Measurements from ENCODE around the gene SFMBT2.

Gene SFMBT2

GRCh38 chr10:7260412-7260900 is 150.4 kb downstream of the SFMBT2 start:
- peak; percentile 94 for DNase-seq
- in situ Hi-C loops (cut with MboI; ENCODE audit: low pct_unique_long_range_greater_than_20kb, low sequenced_read_pairs), result no loop called here

GRCh38 chr10:7258948-7259523 is 151.8 kb downstream of the SFMBT2 start:
- in situ Hi-C loops (cut with MboI; ENCODE audit: low pct_unique_long_range_greater_than_20kb, low sequenced_read_pairs), result no loop called here
- DNase-seq, result peak; percentile 72

- in situ Hi-C loops (cut with MboI; ENCODE audit: low pct_unique_long_range_greater_than_20kb, low sequenced_read_pairs), result no loop called here
- DNase-seq, result no peak
These were observed 155.3 kb downstream of the SFMBT2 start for GRCh38 chr10:7255517-7255916.

GRCh38 chr10:7251696-7252465 is 159.0 kb downstream of the SFMBT2 start:
- in situ Hi-C loops (cut with MboI; ENCODE audit: low pct_unique_long_range_greater_than_20kb, low sequenced_read_pairs), result no loop called here
- DNase-seq, result no peak

GRCh38 chr10:7250236-7250635 is 160.6 kb downstream of the SFMBT2 start:
- no peak for DNase-seq
- in situ Hi-C loops (cut with MboI; ENCODE audit: low pct_unique_long_range_greater_than_20kb, low sequenced_read_pairs), result no loop called here

- in situ Hi-C loops (cut with MboI; ENCODE audit: low pct_unique_long_range_greater_than_20kb, low sequenced_read_pairs), result no loop called here
- DNase-seq, result no peak
These were observed 162.2 kb downstream of the SFMBT2 start for GRCh38 chr10:7248585-7249164.

GRCh38 chr10:7248148-7248547 is 162.7 kb downstream of the SFMBT2 start:
- in situ Hi-C loops (cut with MboI; ENCODE audit: low pct_unique_long_range_greater_than_20kb, low sequenced_read_pairs), result no loop called here
- no peak for DNase-seq

- in situ Hi-C loops (cut with MboI; ENCODE audit: low pct_unique_long_range_greater_than_20kb, low sequenced_read_pairs), result no loop called here
- no peak for DNase-seq
These were observed 165.3 kb downstream of the SFMBT2 start for GRCh38 chr10:7245505-7245904.

- DNase-seq, result peak; percentile 56
- in situ Hi-C loops (cut with MboI; ENCODE audit: low pct_unique_long_range_greater_than_20kb, low sequenced_read_pairs), result no loop called here
These were observed 167.0 kb downstream of the SFMBT2 start for GRCh38 chr10:7243873-7244272.

- in situ Hi-C loops (cut with MboI; ENCODE audit: low pct_unique_long_range_greater_than_20kb, low sequenced_read_pairs), result no loop called here
- no peak for DNase-seq
These were observed 167.7 kb downstream of the SFMBT2 start for GRCh38 chr10:7243139-7243538.

GRCh38 chr10:7239312-7239985 is 171.4 kb downstream of the SFMBT2 start:
- in situ Hi-C loops (cut with MboI; ENCODE audit: low pct_unique_long_range_greater_than_20kb, low sequenced_read_pairs), result no loop called here

GRCh38 chr10:7235376-7235775 is 175.5 kb downstream of the SFMBT2 start:
- in situ Hi-C loops (cut with MboI; ENCODE audit: low pct_unique_long_range_greater_than_20kb, low sequenced_read_pairs), result no loop called here
- no peak for DNase-seq

More at GRCh38 chr10:7239312-7239985, 171.4 kb downstream of the SFMBT2 start:
- no peak for DNase-seq

- no peak for DNase-seq
- in situ Hi-C loops (cut with MboI; ENCODE audit: low pct_unique_long_range_greater_than_20kb, low sequenced_read_pairs), result no loop called here
These were observed 176.7 kb downstream of the SFMBT2 start for GRCh38 chr10:7234109-7234508.

GRCh38 chr10:7233259-7233991 is 177.4 kb downstream of the SFMBT2 start:
- in situ Hi-C loops (cut with MboI; ENCODE audit: low pct_unique_long_range_greater_than_20kb, low sequenced_read_pairs), result no loop called here

GRCh38 chr10:7231509-7232414 is 179.1 kb downstream of the SFMBT2 start:
- DNase-seq, result no peak
- in situ Hi-C loops (cut with MboI; ENCODE audit: low pct_unique_long_range_greater_than_20kb, low sequenced_read_pairs), result no loop called here

More at GRCh38 chr10:7233259-7233991, 177.4 kb downstream of the SFMBT2 start:
- no peak for DNase-seq

- DNase-seq, result no peak
- in situ Hi-C loops (cut with MboI; ENCODE audit: low pct_unique_long_range_greater_than_20kb, low sequenced_read_pairs), result no loop called here
These were observed 179.9 kb downstream of the SFMBT2 start for GRCh38 chr10:7230951-7231350.

GRCh38 chr10:7230036-7230435 is 180.8 kb downstream of the SFMBT2 start:
- no peak for DNase-seq
- in situ Hi-C loops (cut with MboI; ENCODE audit: low pct_unique_long_range_greater_than_20kb, low sequenced_read_pairs), result no loop called here

GRCh38 chr10:7225133-7225532 is 185.7 kb downstream of the SFMBT2 start:
- in situ Hi-C loops (cut with MboI; ENCODE audit: low pct_unique_long_range_greater_than_20kb, low sequenced_read_pairs), result no loop called here

More at GRCh38 chr10:7225133-7225532, 185.7 kb downstream of the SFMBT2 start:
- DNase-seq, result no peak
